T1000 (cell line): ENCODE measurements around the gene ZBTB16.

Experiments
- DNase-seq: peaks from one replicate; lab custom pipeline; 2025; ENCODE audit warnings: mixed read lengths; lab: John Stamatoyannopoulos, UW

Gene ZBTB16

GRCh38 chr11:114106986-114107385 lies 47.5 kb downstream of the ZBTB16 start:
- DNase-seq: no peak

- no peak for DNase-seq
Measured at GRCh38 chr11:114108501-114109205, 49.1 kb downstream of the ZBTB16 start.

GRCh38 chr11:114109206-114110090 lies 49.9 kb downstream of the ZBTB16 start:
- DNase-seq: no peak

GRCh38 chr11:114110123-114110522 lies 50.6 kb downstream of the ZBTB16 start:
- DNase-seq: no peak

- DNase-seq: no peak
Measured at GRCh38 chr11:114110952-114111947, 51.7 kb downstream of the ZBTB16 start.

GRCh38 chr11:114115451-114115928 lies 56.0 kb downstream of the ZBTB16 start:
- no peak for DNase-seq

GRCh38 chr11:114116357-114116756 lies 56.8 kb downstream of the ZBTB16 start:
- no peak for DNase-seq

- no peak for DNase-seq
Measured at GRCh38 chr11:114116800-114117199, 57.3 kb downstream of the ZBTB16 start.

- no peak for DNase-seq
Measured at GRCh38 chr11:114120606-114121005, 61.1 kb downstream of the ZBTB16 start.

GRCh38 chr11:114121138-114121537 lies 61.6 kb downstream of the ZBTB16 start:
- DNase-seq: no peak

GRCh38 chr11:114121804-114122504 lies 62.4 kb downstream of the ZBTB16 start:
- DNase-seq: no peak

- DNase-seq: no peak
Measured at GRCh38 chr11:114122686-114123085, 63.2 kb downstream of the ZBTB16 start.

- DNase-seq: no peak
Measured at GRCh38 chr11:114123692-114124330, 64.3 kb downstream of the ZBTB16 start.

- DNase-seq: no peak
Measured at GRCh38 chr11:114124601-114125144, 65.2 kb downstream of the ZBTB16 start.

- no peak for DNase-seq
Measured at GRCh38 chr11:114125531-114125930, 66.0 kb downstream of the ZBTB16 start.

GRCh38 chr11:114125959-114126358 lies 66.4 kb downstream of the ZBTB16 start:
- DNase-seq: no peak

GRCh38 chr11:114128399-114128798 lies 68.9 kb downstream of the ZBTB16 start:
- DNase-seq: no peak

GRCh38 chr11:114129142-114129541 lies 69.6 kb downstream of the ZBTB16 start:
- DNase-seq: no peak

- DNase-seq: no peak
Measured at GRCh38 chr11:114129699-114130098, 70.2 kb downstream of the ZBTB16 start.

GRCh38 chr11:114130115-114130576 lies 70.6 kb downstream of the ZBTB16 start:
- DNase-seq: no peak
